ENCODE measurements around the gene NDUFAF4.

The NDUFAF4 gene

GRCh38 chr6:96862560-96862959 lies 35.1 kb downstream of the NDUFAF4 start:
- TF ChIP-seq EZH2phosphoT487 (IDR thresholded peaks at IDR 0.05; ENCODE audit: borderline replicate concordance, low read length) (no peak), CTCF (IDR thresholded peaks at IDR 0.05; ENCODE audit: low read depth, low read length, poor library complexity, severe bottlenecking) (no peak)
- no peaks in the 10 kb centered on the region for H3K9me3 ChIP-seq (ENCODE audit: control insufficient read depth, insufficient read depth, low read length)
- no peaks in the 10 kb centered on the region for H3K9me2 ChIP-seq (replicated peaks; ENCODE audit: control insufficient read depth, low read length)
- H4K20me1 ChIP-seq (ENCODE audit: control insufficient read depth, insufficient read depth, low read depth, low read length), result no peaks in the 10 kb centered on the region
- H3K36me3 ChIP-seq (ENCODE audit: control insufficient read depth, low read length), result no peaks in the 10 kb centered on the region
- no peaks in the 10 kb centered on the region for H3F3A ChIP-seq (ENCODE audit: control insufficient read depth, insufficient read depth)
- H3K4me3 ChIP-seq (ENCODE audit: low read length), result no peak overlapping the region
- no peaks in the 10 kb centered on the region for H3K4me1 ChIP-seq (ENCODE audit: control insufficient read depth, low read length)
- no peaks in the 10 kb centered on the region for H3K79me2 ChIP-seq (ENCODE audit: control insufficient read depth, low read length)
- H3K27me3 ChIP-seq (ENCODE audit: control insufficient read depth, low read length), result peaks cover 21% of the 10 kb centered on the region
- H3K4me2 ChIP-seq (ENCODE audit: low read length), result no peak overlapping the region
- no peak overlapping the region for H3K27ac ChIP-seq (ENCODE audit: low read depth, low read length)

GRCh38 chr6:96861588-96861987 lies 36.1 kb downstream of the NDUFAF4 start:
- H3K27me3 ChIP-seq (ENCODE audit: control insufficient read depth, low read length), result peaks cover 19% of the 10 kb centered on the region
- no peaks in the 10 kb centered on the region for H3F3A ChIP-seq (ENCODE audit: control insufficient read depth, insufficient read depth)
- no peaks in the 10 kb centered on the region for H3K36me3 ChIP-seq (ENCODE audit: control insufficient read depth, low read length)
- TF ChIP-seq EZH2phosphoT487 (IDR thresholded peaks at IDR 0.05; ENCODE audit: borderline replicate concordance, low read length), result no peak
- TF ChIP-seq CTCF (IDR thresholded peaks at IDR 0.05; ENCODE audit: low read depth, low read length, poor library complexity, severe bottlenecking), result no peak
- H3K9me3 ChIP-seq (ENCODE audit: control insufficient read depth, insufficient read depth, low read length), result no peaks in the 10 kb centered on the region
- no peaks in the 10 kb centered on the region for H3K4me1 ChIP-seq (ENCODE audit: control insufficient read depth, low read length)
- H3K27ac ChIP-seq (ENCODE audit: low read depth, low read length), result no peak overlapping the region
- H3K4me3 ChIP-seq (ENCODE audit: low read length), result no peak overlapping the region
- no peaks in the 10 kb centered on the region for H3K9me2 ChIP-seq (replicated peaks; ENCODE audit: control insufficient read depth, low read length)
- no peak overlapping the region for H3K4me2 ChIP-seq (ENCODE audit: low read length)
- no peaks in the 10 kb centered on the region for H4K20me1 ChIP-seq (ENCODE audit: control insufficient read depth, insufficient read depth, low read depth, low read length)
- H3K79me2 ChIP-seq (ENCODE audit: control insufficient read depth, low read length), result no peaks in the 10 kb centered on the region

- H3K36me3 ChIP-seq (ENCODE audit: control insufficient read depth, low read length), result no peaks in the 10 kb centered on the region
- H3K4me1 ChIP-seq (ENCODE audit: control insufficient read depth, low read length), result no peaks in the 10 kb centered on the region
- H3K27ac ChIP-seq (ENCODE audit: low read depth, low read length), result no peak overlapping the region
- no peaks in the 10 kb centered on the region; the same call in 1 of the 2 replicates for H3K27me3 ChIP-seq (ENCODE audit: control insufficient read depth, low read length)
- H4K20me1 ChIP-seq (ENCODE audit: control insufficient read depth, insufficient read depth, low read depth, low read length), result no peaks in the 10 kb centered on the region
- no peaks in the 10 kb centered on the region for H3F3A ChIP-seq (ENCODE audit: control insufficient read depth, insufficient read depth)
- H3K4me2 ChIP-seq (ENCODE audit: low read length), result no peak overlapping the region
- no peaks in the 10 kb centered on the region for H3K79me2 ChIP-seq (ENCODE audit: control insufficient read depth, low read length)
- no peak for TF ChIP-seq EZH2phosphoT487 (IDR thresholded peaks at IDR 0.05; ENCODE audit: borderline replicate concordance, low read length)
- TF ChIP-seq CTCF (IDR thresholded peaks at IDR 0.05; ENCODE audit: low read depth, low read length, poor library complexity, severe bottlenecking), result no peak
- no peak overlapping the region for H3K4me3 ChIP-seq (ENCODE audit: low read length)
- H3K9me2 ChIP-seq (replicated peaks; ENCODE audit: control insufficient read depth, low read length), result no peaks in the 10 kb centered on the region
- no peaks in the 10 kb centered on the region for H3K9me3 ChIP-seq (ENCODE audit: control insufficient read depth, insufficient read depth, low read length)
These were observed 40.8 kb downstream of the NDUFAF4 start for GRCh38 chr6:96856856-96857255.

GRCh38 chr6:96853083-96853482 lies 44.6 kb downstream of the NDUFAF4 start:
- Histone ChIP-seq H4K20me1 (ENCODE audit: control insufficient read depth, insufficient read depth, low read depth, low read length) (no peaks in the 10 kb centered on the region), H3K4me2 (ENCODE audit: low read length) (no peak overlapping the region), H3K4me1 (ENCODE audit: control insufficient read depth, low read length) (no peaks in the 10 kb centered on the region), H3K36me3 (ENCODE audit: control insufficient read depth, low read length) (no peaks in the 10 kb centered on the region), H3K27ac (ENCODE audit: low read depth, low read length) (no peak overlapping the region), H3K27me3 (ENCODE audit: control insufficient read depth, low read length) (no peaks in the 10 kb centered on the region), H3K9me2 (replicated peaks; ENCODE audit: control insufficient read depth, low read length) (no peaks in the 10 kb centered on the region), H3K79me2 (ENCODE audit: control insufficient read depth, low read length) (no peaks in the 10 kb centered on the region), H3K9me3 (ENCODE audit: control insufficient read depth, insufficient read depth, low read length) (no peaks in the 10 kb centered on the region), H3K4me3 (ENCODE audit: low read length) (no peak overlapping the region), H3F3A (ENCODE audit: control insufficient read depth, insufficient read depth) (no peaks in the 10 kb centered on the region)
- TF ChIP-seq EZH2phosphoT487 (IDR thresholded peaks at IDR 0.05; ENCODE audit: borderline replicate concordance, low read length) (no peak), CTCF (IDR thresholded peaks at IDR 0.05; ENCODE audit: low read depth, low read length, poor library complexity, severe bottlenecking) (no peak)

All from DOHH2 (cell line).